K562 (cell line): ENCODE measurements around the gene NELL1. TPM values are rescaled to one million over a fixed set of nuclear protein-coding genes. Genes with fewer than 3 reads are reported as not detected.

ENCODE experiments used
- ATAC-seq: fragments of 200-7000 bp; cut with Tn5 transposase; 3 replicates; pipeline ENCODE4 v1.9.1; 2020; ENCODE audit warnings: moderate library complexity
- BruUV-seq: library from RNA; stranded (reverse); fragments of 400-500 nt; replicated peaks from 2 replicates; lab custom pipeline; 2021; lab: Mats Ljungman, UMichigan
- CTCF ChIA-PET: fragments of 300-600 bp; formaldehyde crosslinking; extraction: SDS; loops from one replicate; lab custom pipeline; 2021; ENCODE audit warnings: low intra/inter-chr PET ratio; lab: Yijun Ruan, JAX
- POLR2A ChIA-PET: fragments of 300-600, 350-650 bp; sonication (Branson Sonifier 250); formaldehyde crosslinking; extraction: SDS; loops from one replicate; lab custom pipeline; 2021; ENCODE audit warnings: antibody characterized with exemption, inconsistent platforms; lab: Yijun Ruan, JAX
- DNase-seq, 4 experiments: peaks; one replicate each; pipeline versions ENCODE4 v3.0.0 to v3.0.0-alpha.2; 2011 to 2018; ENCODE audit warnings: low spot score in 3 of 4, mixed read lengths in 3 of 4; ENCODE audit errors: extremely low read depth in 1 of 4
- FAIRE-seq: peaks from 2 replicates; lab custom pipeline; 2011; peaks lifted over from hg19 to GRCh38; lab: Jason Lieb, UNC
- H2AFZ ChIP-seq: 2 replicates; pipeline ENCODE4 v1.6.0; 2011; ENCODE audit warnings: low read depth, low read length, control low read depth, inconsistent platforms
- H3K27ac ChIP-seq: fragments of 200-600 bp; 3 replicates; pipeline ENCODE4 v1.8.0; 2011; ENCODE audit warnings: low read depth, mild to moderate bottlenecking, control low read depth, inconsistent platforms, low read length, moderate library complexity, mixed read lengths; ENCODE audit errors: extremely low read depth
- H3K27me3 ChIP-seq, 2 experiments: fragments of 300-600 bp in 1 of 2; 2 replicates in 1 of 2; 3 replicates in 1 of 2; pipeline versions ENCODE4 v1.6.0 to v1.8.0; 2011; ENCODE audit warnings: inconsistent platforms in 2 of 2, low read length in 2 of 2, mild to moderate bottlenecking in 1 of 2, mixed read lengths in 1 of 2, moderate library complexity in 1 of 2; ENCODE audit not compliant: control insufficient read depth in 2 of 2, insufficient read depth in 2 of 2
- H3K36me3 ChIP-seq: fragments of 300-600 bp; 3 replicates; pipeline ENCODE4 v1.8.0; 2011; ENCODE audit warnings: mild to moderate bottlenecking, low read length, inconsistent platforms; ENCODE audit not compliant: control insufficient read depth, insufficient read depth
- H3K4me1 ChIP-seq, 2 experiments: fragments of 200-600 bp in 1 of 2; replicated peaks in 1 of 2; 2 replicates in 1 of 2; 3 replicates in 1 of 2; pipeline versions ENCODE4 v1.5.1 to v1.8.0; 2011; ENCODE audit warnings: inconsistent platforms in 2 of 2, low read length in 2 of 2, mild to moderate bottlenecking in 1 of 2, mixed read lengths in 1 of 2, moderate library complexity in 1 of 2; ENCODE audit not compliant: control insufficient read depth in 2 of 2, insufficient read depth in 2 of 2
- H3K4me2 ChIP-seq: 2 replicates; pipeline ENCODE4 v1.6.1; 2011; ENCODE audit warnings: low read length, control low read depth, inconsistent platforms, mixed read lengths; ENCODE audit not compliant: insufficient read depth
- H3K4me3 ChIP-seq: fragments of 200-600 bp; sonication (generic), shearing (Covaris generic); 2 replicates; pipeline ENCODE4 v1.5.1; 2016; ENCODE audit warnings: control low read depth, inconsistent platforms
- H3K79me2 ChIP-seq: fragments of 200-600 bp; 3 replicates; pipeline ENCODE4 v1.8.0; 2011; ENCODE audit warnings: low read length, inconsistent platforms; ENCODE audit not compliant: control insufficient read depth, insufficient read depth
- H3K9ac ChIP-seq, 2 experiments: 2 replicates each; pipeline versions ENCODE4 v1.6.0 to v1.6.1; 2011; ENCODE audit warnings: low read depth in 2 of 2, low read length in 2 of 2, control low read depth in 1 of 2, inconsistent platforms in 1 of 2, mild to moderate bottlenecking in 1 of 2, mixed read lengths in 1 of 2; ENCODE audit not compliant: insufficient read depth in 1 of 2
- H3K9me1 ChIP-seq: one replicate; pipeline ENCODE4 v1.6.0; 2011; ENCODE audit warnings: inconsistent platforms, mild to moderate bottlenecking, low read length, moderate library complexity; ENCODE audit not compliant: control insufficient read depth, insufficient read depth
- H3K9me3 ChIP-seq: replicated peaks from 2 replicates; pipeline ENCODE4 v1.5.1; 2011; ENCODE audit warnings: low read depth, low read length, inconsistent platforms; ENCODE audit not compliant: control insufficient read depth, insufficient read depth
- H4K20me1 ChIP-seq: replicated peaks from 2 replicates; pipeline ENCODE4 v1.6.1; 2011; ENCODE audit warnings: low read length, inconsistent platforms, mixed read lengths; ENCODE audit not compliant: control insufficient read depth, insufficient read depth
- DACH1 ChIP-seq: fragments of 450-650 bp; IDR thresholded peaks from 2 replicates; pipeline ENCODE4 v1.6.1; 2018; ENCODE audit not compliant: partially characterized antibody
- EP300 ChIP-seq: IDR thresholded peaks from 2 replicates; pipeline ENCODE4 v1.6.1; 2012; ENCODE audit warnings: low read length, improper control_type of control experiment
- EZH2 ChIP-seq: IDR thresholded peaks from 2 replicates; pipeline ENCODE4 v1.6.1; 2012; ENCODE audit warnings: low read depth, mild to moderate bottlenecking, inconsistent platforms, low read length, borderline replicate concordance
- FOXM1 ChIP-seq, 2 experiments: fragments of 450-650 bp in 1 of 2; sonication (generic) in 1 of 2; formaldehyde crosslinking in 1 of 2; IDR thresholded peaks; 2 replicates each; pipeline versions ENCODE4 v1.6.1 to v1.9.0; 2017 to 2022; ENCODE audit warnings: low read depth in 2 of 2, mild to moderate bottlenecking in 2 of 2, missing genetic modification reagents in 1 of 2, moderate library complexity in 1 of 2
- HNRNPH1 ChIP-seq: fragments of 200-400 bp; formaldehyde crosslinking; optimal IDR thresholded peaks from 2 replicates; pipeline ENCODE3; 2017; ENCODE audit warnings: low read depth, mild to moderate bottlenecking, low read length, moderate library complexity
- SP1 ChIP-seq: sonication (generic); formaldehyde crosslinking; IDR thresholded peaks from 2 replicates; pipeline ENCODE4 v1.8.1; 2022; ENCODE audit warnings: mild to moderate bottlenecking, missing genetic modification reagents
- ZFP30 ChIP-seq: fragments of 250-450 bp; sonication (Bioruptor Pico); IDR thresholded peaks from 2 replicates; pipeline ENCODE4 v1.8.0; 2022; ENCODE audit warnings: moderate library complexity, mild to moderate bottlenecking, inconsistent platforms, borderline replicate concordance
- ZNF146 ChIP-seq: IDR thresholded peaks from one replicate; pipeline ENCODE4 v1.6.1; 2018; ENCODE audit warnings: missing compliant biosample characterization; ENCODE audit not compliant: unreplicated experiment
- ZNF584 ChIP-seq: fragments of 200-800 bp; sonication (Bioruptor generic); IDR thresholded peaks from 2 replicates; pipeline ENCODE4 v1.6.1; 2016; ENCODE audit warnings: low read depth, mild to moderate bottlenecking, missing genetic modification characterization, missing compliant biosample characterization
- WGBS: fragments of 100-300 bp; shearing (Covaris generic); methylation state at CpG from one replicate; pipeline ENCODE4 v1.1.6; 2016; ENCODE audit warnings: low coverage, mixed read lengths; ENCODE audit not compliant: insufficient coverage; ENCODE audit errors: missing lambda C conversion rate; 5-methylcytosine and 5-hydroxymethylcytosine counted together
- in situ Hi-C: fragments of 300-500 bp; cut with MboI; formaldehyde crosslinking; loops from 4 replicates; pipeline ENCODE4 v1.15.0; 2018; ENCODE audit warnings: inconsistent platforms, mixed read lengths
- intact Hi-C: fragments of 100-400 bp; cut with micrococcal nuclease; formaldehyde crosslinking; loops from 2 replicates; pipeline ENCODE4 v1.14.2; 2022
- polyA plus RNA-seq, 8 experiments: library from polyadenylated mRNA; depleted of rRNA in 4 of 8; stranded (reverse) in 5 of 8; unstranded in 3 of 8; fragments of >200 nt; fragmentation: Nextera tagmentation in 2 of 8; fragmentation: Illumina TruSeq in 1 of 8; extraction: Ambion mirVana in 2 of 8; extraction: Trizol in 1 of 8; gene quantifications; 2 replicates each; pipeline versions ENCODE4 v1.2.1 to v1.2.3, GENCODE V29; 2011 to 2014; ENCODE audit warnings: inconsistent platforms in 1 of 8, missing spikeins in 1 of 8
- total RNA-seq, 7 experiments: library from RNA; depleted of rRNA in 6 of 7; stranded (reverse); fragments of >200 nt in 6 of 7; fragmentation: Illumina TruSeq in 2 of 7; extraction: Trizol in 2 of 7; gene quantifications; 2 replicates each; pipeline versions ENCODE4 v1.2.1 to v1.2.3, GENCODE V29; 2011 to 2021; ENCODE audit warnings: low replicate concordance in 1 of 7

Gene NELL1
- total and polyA plus RNA-seq, 9 of the 15 experiments (the other 6 are each of a cell fraction or from before 2014, with no cell fraction given): not detected

DNA sequence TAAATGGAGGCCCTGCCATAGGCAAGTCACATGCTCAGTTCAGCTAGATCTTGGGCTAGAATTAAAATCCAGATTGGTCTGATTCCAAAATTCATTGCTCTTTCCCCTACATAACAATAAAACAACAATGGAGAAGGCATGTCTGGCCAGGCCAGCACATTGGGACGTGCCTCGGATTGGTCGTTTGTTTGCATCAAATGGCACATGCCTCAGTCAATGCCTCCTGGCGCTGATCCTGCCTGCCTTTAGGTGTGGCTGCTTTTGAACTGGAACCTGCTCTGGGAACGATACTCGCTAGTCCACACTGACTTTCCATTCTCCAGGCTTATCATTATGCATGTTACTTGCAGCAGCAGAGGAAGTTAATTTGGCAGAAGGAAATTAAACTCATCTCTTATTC lies 322.1 kb downstream of the NELL1 start:
- Histone ChIP-seq H3K4me1 (no peaks in the 10 kb centered on the region), H3K9me1 (no peaks in the 10 kb centered on the region), H3K9me3 (no peaks in the 10 kb centered on the region), H3K4me3 (no peak overlapping the region), H3K27ac (no peak overlapping the region), H3K79me2 (no peaks in the 10 kb centered on the region), H2AFZ (no peak overlapping the region), H3K9ac (no peak overlapping the region), H3K27me3 (no peaks in the 10 kb centered on the region), H3K4me2 (no peak overlapping the region), H4K20me1 (no peaks in the 10 kb centered on the region), H3K36me3 (no peaks in the 10 kb centered on the region)
- CTCF ChIA-PET: no interaction called here
- WGBS: 1% methylated on average over 6 of the region's 6 CpGs
- no TSS peak for BruUV-seq
- TF ChIP-seq SP1 (CRISPR knock-in tag) (no peak), DACH1 (no peak), EP300 (no peak), ZNF584 (CRISPR knock-in tag) (no peak), HNRNPH1 (no peak), ZFP30 (CRISPR knock-in tag) (no peak), EZH2 (no peak), ZNF146 (CRISPR knock-in tag) (no peak), FOXM1 (IDR thresholded peaks at IDR 0.05; ENCODE audit: low read depth) (no peak), FOXM1 (CRISPR knock-in tag; IDR thresholded peaks at IDR 0.05; ENCODE audit: low read depth) (no peak)
- ATAC-seq (no peak), FAIRE-seq (no peak), DNase-seq (no peak)
- in situ Hi-C loops (no loop called here), intact Hi-C loops (no loop called here)
- POLR2A ChIA-PET: no interaction called here
